ENCODE results near the gene BCLAF3.

GRCh38 chrX:19990556-19991349, at the start of gene BCLAF3:
- TF ChIP-seq CTCF (conservative IDR thresholded peaks at IDR 0.05 in 1 of 2, IDR thresholded peaks at IDR 0.05 in 1 of 2; ENCODE audit: extremely low read depth in 1 of 2, insufficient read depth in 1 of 2, low read depth in 1 of 2, low read length in 2 of 2) = peak; percentile 42 to 68
- TF ChIP-seq EZH2 (IDR thresholded peaks at IDR 0.05; ENCODE audit: borderline replicate concordance, low read length) = no peak
